ENCODE measurements around the gene ATP5F1D. TPM values are rescaled to one million over a fixed set of nuclear protein-coding genes. Genes with fewer than 3 reads are reported as not detected.

The ATP5F1D gene
- total RNA-seq, 2 donors from 2014 or later = 144 to 159 TPM

- 83 to 84% methylated on average over 15 of the region's 15 CpGs for WGBS, 2 experiments (ENCODE audit: insufficient coverage in 1 of 2, insufficient read length in 1 of 2)
- Mint-ChIP-seq H3K27ac (peak overlapping the region; percentile 96), H3K27me3 (ENCODE audit: insufficient read depth) (no peaks in the 10 kb centered on the region), H3K9me3 (no peaks in the 10 kb centered on the region), H3K4me3 (peak overlapping the region; percentile 76), H3K4me1 (peaks cover 11% of the 10 kb centered on the region), H3K36me3 (ENCODE audit: low read depth) (peaks cover 2% of the 10 kb centered on the region)
- Histone ChIP-seq H3K4me3 (ENCODE audit: low read length) (peak overlapping the region; percentile 78), H3K36me3 (ENCODE audit: control insufficient read depth, insufficient read depth, low read length) (no peaks in the 10 kb centered on the region), H3K27me3 (ENCODE audit: control insufficient read depth, insufficient read depth, low read length, poor library complexity, severe bottlenecking) (no peaks in the 10 kb centered on the region), H3K4me1 (ENCODE audit: control insufficient read depth, insufficient read depth, low read length) (peaks cover 5% of the 10 kb centered on the region), H3K27ac (ENCODE audit: low read depth, low read length) (no peak overlapping the region), H3K9ac (ENCODE audit: extremely low read depth, low read length, poor library complexity, severe bottlenecking) (peak overlapping the region; percentile 59), H3K9me3 (ENCODE audit: control insufficient read depth, low read length) (no peaks in the 10 kb centered on the region)
- peak; percentile 61 for DNase-seq
- no peak for TF ChIP-seq CTCF (conservative IDR thresholded peaks at IDR 0.05)
Measured at GRCh38 chr19:1240925-1241324, 626 bp upstream of the ATP5F1D start.

- H3K9me3 ChIP-seq (ENCODE audit: control insufficient read depth, low read length) = no peaks in the 10 kb centered on the region
- no peaks in the 10 kb centered on the region for H3K9me3 Mint-ChIP-seq
- peaks cover 5% of the 10 kb centered on the region for H3K4me1 ChIP-seq (ENCODE audit: control insufficient read depth, insufficient read depth, low read length)
- H3K4me3 Mint-ChIP-seq = no peak overlapping the region
- peaks cover 7% of the 10 kb centered on the region for H3K4me1 Mint-ChIP-seq
- no peak overlapping the region for H3K27ac ChIP-seq (ENCODE audit: low read depth, low read length)
- H3K27me3 Mint-ChIP-seq (ENCODE audit: insufficient read depth) = no peaks in the 10 kb centered on the region
- no peak overlapping the region for H3K9ac ChIP-seq (ENCODE audit: extremely low read depth, low read length, poor library complexity, severe bottlenecking)
- no peaks in the 10 kb centered on the region for H3K36me3 ChIP-seq (ENCODE audit: control insufficient read depth, insufficient read depth, low read length)
- 74 to 83% methylated on average over 30 to 33 of the region's 33 CpGs for WGBS, 2 experiments (ENCODE audit: insufficient coverage in 1 of 2, insufficient read length in 1 of 2)
- H3K36me3 Mint-ChIP-seq (ENCODE audit: low read depth) = peaks cover 2% of the 10 kb centered on the region
- peak; percentile 95 for DNase-seq
- peak; percentile 96 for TF ChIP-seq CTCF (conservative IDR thresholded peaks at IDR 0.05)
- H3K27ac Mint-ChIP-seq = peak overlapping the region; percentile 91
- H3K4me3 ChIP-seq (ENCODE audit: low read length) = no peak overlapping the region
- no peaks in the 10 kb centered on the region for H3K27me3 ChIP-seq (ENCODE audit: control insufficient read depth, insufficient read depth, low read length, poor library complexity, severe bottlenecking)
Measured at GRCh38 chr19:1243768-1244692, 2.5 kb downstream of the ATP5F1D start.

GRCh38 chr19:1244693-1245451, 3.3 kb downstream of the ATP5F1D start:
- Mint-ChIP-seq H3K4me1 (peaks cover 5% of the 10 kb centered on the region), H3K4me3 (no peak overlapping the region), H3K9me3 (no peaks in the 10 kb centered on the region), H3K36me3 (ENCODE audit: low read depth) (peaks cover 3% of the 10 kb centered on the region), H3K27me3 (ENCODE audit: insufficient read depth) (no peaks in the 10 kb centered on the region), H3K27ac (peak overlapping the region; percentile 91)
- 76 to 79% methylated on average over 11 to 31 of the region's 31 CpGs for WGBS, 2 experiments (ENCODE audit: insufficient coverage in 1 of 2, insufficient read length in 1 of 2)
- H3K4me1 ChIP-seq (ENCODE audit: control insufficient read depth, insufficient read depth, low read length) = peaks cover 5% of the 10 kb centered on the region
- H3K4me3 ChIP-seq (ENCODE audit: low read length) = no peak overlapping the region
- no peaks in the 10 kb centered on the region for H3K36me3 ChIP-seq (ENCODE audit: control insufficient read depth, insufficient read depth, low read length)
- H3K27me3 ChIP-seq (ENCODE audit: control insufficient read depth, insufficient read depth, low read length, poor library complexity, severe bottlenecking) = no peaks in the 10 kb centered on the region
- no peak overlapping the region for H3K9ac ChIP-seq (ENCODE audit: extremely low read depth, low read length, poor library complexity, severe bottlenecking)
- H3K27ac ChIP-seq (ENCODE audit: low read depth, low read length) = no peak overlapping the region
- DNase-seq = no peak
- no peaks in the 10 kb centered on the region for H3K9me3 ChIP-seq (ENCODE audit: control insufficient read depth, low read length)
- no peak for TF ChIP-seq CTCF (conservative IDR thresholded peaks at IDR 0.05)

Measured in endodermal cell (in vitro differentiated cells).